Measurements from ENCODE around the gene SLC5A4. TPM values are rescaled to one million over a fixed set of nuclear protein-coding genes. Genes with fewer than 3 reads are reported as not detected.

SLC5A4 gene
- total RNA-seq, 1 experiment from 2014 or later = not detected

DNA sequence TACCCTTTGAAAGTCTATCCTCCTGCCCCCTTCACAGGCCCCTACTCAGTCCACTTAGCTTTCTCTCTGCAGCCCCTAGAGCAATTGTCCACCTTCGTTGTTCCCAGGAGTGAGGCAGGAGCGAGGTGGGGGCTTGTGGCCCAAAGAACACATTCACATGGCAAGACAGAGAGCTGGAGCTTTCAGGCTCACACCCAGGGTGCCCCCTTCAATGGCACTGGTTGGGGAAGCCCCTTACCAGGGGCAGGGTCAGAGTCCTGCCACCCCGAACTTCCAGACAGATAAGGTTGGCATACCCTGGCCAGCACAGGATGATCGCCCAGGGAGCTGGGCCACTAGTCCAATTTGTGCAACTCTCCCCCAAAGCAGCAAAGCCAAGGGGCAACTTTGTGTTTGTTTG, 6.2 kb upstream of the SLC5A4 start:
- ATAC-seq (no peak), DNase-seq (ENCODE audit: low read depth, low spot score) (no peak)
- no peaks in the 10 kb centered on the region for H3K9me3 ChIP-seq (ENCODE audit: control insufficient read depth, insufficient read depth, low read depth, low read length)
- TF ChIP-seq TCF7L2 (IDR thresholded peaks at IDR 0.05; ENCODE audit: low read depth, low read length) (no peak), SIN3A (IDR thresholded peaks at IDR 0.05; ENCODE audit: borderline replicate concordance, insufficient read depth, low read depth, low read length) (no peak), POLR2AphosphoS5 (IDR thresholded peaks at IDR 0.05; ENCODE audit: low read depth, low read length) (no peak)
- TF ChIP-seq, protein P1, sequence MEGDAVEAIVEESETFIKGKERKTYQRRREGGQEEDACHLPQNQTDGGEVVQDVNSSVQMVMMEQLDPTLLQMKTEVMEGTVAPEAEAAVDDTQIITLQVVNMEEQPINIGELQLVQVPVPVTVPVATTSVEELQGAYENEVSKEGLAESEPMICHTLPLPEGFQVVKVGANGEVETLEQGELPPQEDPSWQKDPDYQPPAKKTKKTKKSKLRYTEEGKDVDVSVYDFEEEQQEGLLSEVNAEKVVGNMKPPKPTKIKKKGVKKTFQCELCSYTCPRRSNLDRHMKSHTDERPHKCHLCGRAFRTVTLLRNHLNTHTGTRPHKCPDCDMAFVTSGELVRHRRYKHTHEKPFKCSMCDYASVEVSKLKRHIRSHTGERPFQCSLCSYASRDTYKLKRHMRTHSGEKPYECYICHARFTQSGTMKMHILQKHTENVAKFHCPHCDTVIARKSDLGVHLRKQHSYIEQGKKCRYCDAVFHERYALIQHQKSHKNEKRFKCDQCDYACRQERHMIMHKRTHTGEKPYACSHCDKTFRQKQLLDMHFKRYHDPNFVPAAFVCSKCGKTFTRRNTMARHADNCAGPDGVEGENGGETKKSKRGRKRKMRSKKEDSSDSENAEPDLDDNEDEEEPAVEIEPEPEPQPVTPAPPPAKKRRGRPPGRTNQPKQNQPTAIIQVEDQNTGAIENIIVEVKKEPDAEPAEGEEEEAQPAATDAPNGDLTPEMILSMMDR (IDR thresholded peaks at IDR 0.05) = no peak
- TF ChIP-seq, protein P2, sequence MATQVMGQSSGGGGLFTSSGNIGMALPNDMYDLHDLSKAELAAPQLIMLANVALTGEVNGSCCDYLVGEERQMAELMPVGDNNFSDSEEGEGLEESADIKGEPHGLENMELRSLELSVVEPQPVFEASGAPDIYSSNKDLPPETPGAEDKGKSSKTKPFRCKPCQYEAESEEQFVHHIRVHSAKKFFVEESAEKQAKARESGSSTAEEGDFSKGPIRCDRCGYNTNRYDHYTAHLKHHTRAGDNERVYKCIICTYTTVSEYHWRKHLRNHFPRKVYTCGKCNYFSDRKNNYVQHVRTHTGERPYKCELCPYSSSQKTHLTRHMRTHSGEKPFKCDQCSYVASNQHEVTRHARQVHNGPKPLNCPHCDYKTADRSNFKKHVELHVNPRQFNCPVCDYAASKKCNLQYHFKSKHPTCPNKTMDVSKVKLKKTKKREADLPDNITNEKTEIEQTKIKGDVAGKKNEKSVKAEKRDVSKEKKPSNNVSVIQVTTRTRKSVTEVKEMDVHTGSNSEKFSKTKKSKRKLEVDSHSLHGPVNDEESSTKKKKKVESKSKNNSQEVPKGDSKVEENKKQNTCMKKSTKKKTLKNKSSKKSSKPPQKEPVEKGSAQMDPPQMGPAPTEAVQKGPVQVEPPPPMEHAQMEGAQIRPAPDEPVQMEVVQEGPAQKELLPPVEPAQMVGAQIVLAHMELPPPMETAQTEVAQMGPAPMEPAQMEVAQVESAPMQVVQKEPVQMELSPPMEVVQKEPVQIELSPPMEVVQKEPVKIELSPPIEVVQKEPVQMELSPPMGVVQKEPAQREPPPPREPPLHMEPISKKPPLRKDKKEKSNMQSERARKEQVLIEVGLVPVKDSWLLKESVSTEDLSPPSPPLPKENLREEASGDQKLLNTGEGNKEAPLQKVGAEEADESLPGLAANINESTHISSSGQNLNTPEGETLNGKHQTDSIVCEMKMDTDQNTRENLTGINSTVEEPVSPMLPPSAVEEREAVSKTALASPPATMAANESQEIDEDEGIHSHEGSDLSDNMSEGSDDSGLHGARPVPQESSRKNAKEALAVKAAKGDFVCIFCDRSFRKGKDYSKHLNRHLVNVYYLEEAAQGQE (IDR thresholded peaks at IDR 0.05; ENCODE audit: insufficient read depth in 1 of 2, low read depth in 2 of 2, low read length in 1 of 2) = no peak
- no peaks in the 10 kb centered on the region for H3K36me3 ChIP-seq (ENCODE audit: control insufficient read depth, insufficient read depth, low read length)
- H3K27me3 ChIP-seq (ENCODE audit: control insufficient read depth, insufficient read depth, low read length) = no peaks in the 10 kb centered on the region
- intact Hi-C loops (cut with micrococcal nuclease; ENCODE audit: unreplicated experiment) (loop anchor here (10.0 kb wide), 1 partner anchor 287 kb away; no protein-coding TSS in a partner anchor), in situ Hi-C loops (cut with HindIII; ENCODE audit: low pct_unique_long_range_greater_than_20kb, low sequenced_read_pairs) (no loop called here)
- CTCF ChIA-PET = no interaction called here
- POLR2A ChIA-PET = no interaction called here
- H3K4me3 ChIP-seq (ENCODE audit: low read depth in 2 of 2, low read length in 2 of 2) = no peak overlapping the region
- BruUV-seq (replicated peaks) = no TSS peak
- H3K4me1 ChIP-seq (ENCODE audit: control insufficient read depth, insufficient read depth, low read length) = no peaks in the 10 kb centered on the region
- no peak overlapping the region for H3K27ac ChIP-seq (ENCODE audit: low read length)

DNA sequence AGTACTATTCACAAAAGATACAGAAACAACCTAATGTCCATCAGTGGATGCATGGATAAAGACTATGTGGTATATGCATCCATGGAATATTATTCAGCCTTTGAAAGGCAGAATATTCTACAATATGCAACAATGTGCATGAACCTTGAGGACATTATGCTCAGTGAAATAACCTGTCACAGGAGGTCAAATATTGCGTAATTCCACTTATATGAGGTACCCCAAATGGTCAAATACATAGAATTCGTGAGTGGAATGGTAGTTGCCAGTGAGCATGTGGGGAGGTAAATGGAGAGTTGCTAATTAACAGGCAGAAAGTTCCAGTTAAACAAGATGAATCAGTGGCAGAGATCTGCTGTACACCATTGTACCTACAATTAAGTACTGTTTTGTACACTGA, 3.6 kb upstream of the SLC5A4 start:
- CTCF ChIA-PET = no interaction called here
- no peak for TF ChIP-seq SIN3A (IDR thresholded peaks at IDR 0.05; ENCODE audit: borderline replicate concordance, insufficient read depth, low read depth, low read length)
- TF ChIP-seq POLR2AphosphoS5 (IDR thresholded peaks at IDR 0.05; ENCODE audit: low read depth, low read length) = no peak
- TF ChIP-seq, protein P2 (IDR thresholded peaks at IDR 0.05; ENCODE audit: insufficient read depth in 1 of 2, low read depth in 2 of 2, low read length in 1 of 2) = no peak
- TF ChIP-seq, protein P1 (IDR thresholded peaks at IDR 0.05) = no peak
- TF ChIP-seq TCF7L2 (IDR thresholded peaks at IDR 0.05; ENCODE audit: low read depth, low read length) = no peak
- H3K36me3 ChIP-seq (ENCODE audit: control insufficient read depth, insufficient read depth, low read length) = no peaks in the 10 kb centered on the region
- H3K4me3 ChIP-seq (ENCODE audit: low read depth in 2 of 2, low read length in 2 of 2) = no peak overlapping the region
- H3K27me3 ChIP-seq (ENCODE audit: control insufficient read depth, insufficient read depth, low read length) = no peaks in the 10 kb centered on the region
- intact Hi-C loops (cut with micrococcal nuclease; ENCODE audit: unreplicated experiment) = no loop called here
- no TSS peak for BruUV-seq (replicated peaks)
- H3K4me1 ChIP-seq (ENCODE audit: control insufficient read depth, insufficient read depth, low read length) = no peaks in the 10 kb centered on the region
- H3K9me3 ChIP-seq (ENCODE audit: control insufficient read depth, insufficient read depth, low read depth, low read length) = no peaks in the 10 kb centered on the region
- DNase-seq (ENCODE audit: low read depth, low spot score) (no peak), ATAC-seq (no peak)
- in situ Hi-C loops (cut with HindIII; ENCODE audit: low pct_unique_long_range_greater_than_20kb, low sequenced_read_pairs) = no loop called here
- no peak overlapping the region for H3K27ac ChIP-seq (ENCODE audit: low read length)
- POLR2A ChIA-PET = no interaction called here
